ENCODE data around the gene PCBP2. TPM values are rescaled to one million over a fixed set of nuclear protein-coding genes. Genes with fewer than 3 reads are reported as not detected.

Gene PCBP2
- total RNA-seq, 1 experiment from 2014 or later: 856 TPM

DNA sequence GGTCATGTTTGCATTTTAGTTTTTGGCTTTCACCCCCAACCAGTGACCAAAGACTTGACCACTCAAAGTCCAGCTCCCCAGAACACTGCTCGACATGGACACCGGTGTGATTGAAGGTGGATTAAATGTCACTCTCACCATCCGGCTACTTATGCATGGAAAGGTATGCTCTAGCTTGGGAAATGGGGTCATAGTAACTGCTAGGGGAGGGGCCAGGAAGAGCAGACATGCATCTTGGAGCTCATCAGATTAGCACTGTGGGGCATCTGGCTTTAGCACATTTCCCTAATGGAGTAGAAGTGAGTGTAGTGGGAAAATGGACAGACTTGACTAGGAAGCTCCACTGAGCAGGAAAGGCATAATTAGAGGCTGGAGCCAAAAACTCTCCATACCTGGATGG is 2.8 kb downstream of the PCBP2 start:
- peaks cover 76% of the 10 kb centered on the region for H3K79me2 ChIP-seq (ENCODE audit: insufficient read depth, low read length)
- RAD21 ChIA-PET (ENCODE audit: low non-redundant PET in 1 of 2, low total read pairs in 2 of 2, uncharacterized antibody in 2 of 2, unreplicated experiment in 2 of 2): no interaction called here
- intact Hi-C loops (cut with micrococcal nuclease): loop anchor here (5.0 kb wide), 1 partner anchor 72 kb away; the partner anchor contains the start of gene SP1

More for the DNA sequence above, 2.8 kb downstream of the PCBP2 start:
- no TSS peak for BruUV-seq (replicated peaks)
- POLR2A ChIA-PET: interaction anchor here (0.5 kb wide), 1 partner anchor 136 kb away, joined by 3 read pairs; no protein-coding TSS in a partner anchor
- DNase-seq (ENCODE audit: low read depth, low spot score) (no peak), ATAC-seq (no peak)
- Histone ChIP-seq H3K9me2 (ENCODE audit: insufficient read depth) (no peaks in the 10 kb centered on the region), H3K4me3 (replicated peaks in 1 of 2; ENCODE audit: low read depth in 1 of 2, low read length in 2 of 2) (no peak overlapping the region), H3K4me2 (ENCODE audit: low read length) (no peak overlapping the region), H2AFZ (ENCODE audit: low read depth, low read length, poor library complexity, severe bottlenecking) (no peak overlapping the region), H3K36me3 (ENCODE audit: control insufficient read depth in 1 of 2, insufficient read depth in 2 of 2, low read length in 2 of 2) (peaks cover 50 to 59% of the 10 kb centered on the region in 2 experiments), H4K20me1 (ENCODE audit: insufficient read depth) (peaks cover 54% of the 10 kb centered on the region; the same call in 1 of the 2 replicates), H3K9me3 (ENCODE audit: control insufficient read depth in 1 of 2, insufficient read depth in 1 of 2, low read depth in 1 of 2, low read length in 2 of 2) (no peaks in the 10 kb centered on the region), H3K27ac (ENCODE audit: low read depth, low read length) (no peak overlapping the region), H3K27me3 (ENCODE audit: insufficient read depth, low read length) (no peaks in the 10 kb centered on the region), H3K4me1 (ENCODE audit: control insufficient read depth in 1 of 2, insufficient read depth in 2 of 2, low read length in 2 of 2) (peaks cover 0 to 14% of the 10 kb centered on the region in 2 experiments; a peak in 3 of 4 replicates), H3K9ac (ENCODE audit: low read length) (no peak overlapping the region)
- no peak for TF ChIP-seq REST (IDR thresholded peaks at IDR 0.05; ENCODE audit: low read depth)
- TF ChIP-seq ZFX (IDR thresholded peaks at IDR 0.05): no peak
- no peak for TF ChIP-seq ELF1 (IDR thresholded peaks at IDR 0.05; ENCODE audit: borderline replicate concordance, low read depth)
- no peak for TF ChIP-seq SRF (IDR thresholded peaks at IDR 0.05; ENCODE audit: low read depth)
- no peak for TF ChIP-seq EZH2phosphoT487 (IDR thresholded peaks at IDR 0.05; ENCODE audit: borderline replicate concordance)
- no peak for TF ChIP-seq RAD21 (IDR thresholded peaks at IDR 0.05; ENCODE audit: low read depth)
- TF ChIP-seq SP1 (IDR thresholded peaks at IDR 0.05; ENCODE audit: low read depth): no peak
- TF ChIP-seq SIN3A (IDR thresholded peaks at IDR 0.05; ENCODE audit: low read depth): no peak
- TF ChIP-seq, protein P1, sequence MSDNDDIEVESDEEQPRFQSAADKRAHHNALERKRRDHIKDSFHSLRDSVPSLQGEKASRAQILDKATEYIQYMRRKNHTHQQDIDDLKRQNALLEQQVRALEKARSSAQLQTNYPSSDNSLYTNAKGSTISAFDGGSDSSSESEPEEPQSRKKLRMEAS (IDR thresholded peaks at IDR 0.05): no peak
- TF ChIP-seq POLR2A (IDR thresholded peaks at IDR 0.05; ENCODE audit: borderline replicate concordance, extremely low read depth, insufficient read depth, insufficient read length): no peak
- TF ChIP-seq CTCF (IDR thresholded peaks at IDR 0.05 in 2 of 3, conservative IDR thresholded peaks at IDR 0.05 in 1 of 3; ENCODE audit: borderline replicate concordance in 1 of 3, insufficient read depth in 1 of 3, low read depth in 2 of 3, low read length in 2 of 3): no peak
- TF ChIP-seq FOSL1 (IDR thresholded peaks at IDR 0.05; ENCODE audit: low read depth): no peak
- TF ChIP-seq ZNF274 (IDR thresholded peaks at IDR 0.05; ENCODE audit: low read depth, low read length): no peak
- no peak for TF ChIP-seq CEBPB (IDR thresholded peaks at IDR 0.05; ENCODE audit: low read depth)
- no peak for TF ChIP-seq EZH2 (IDR thresholded peaks at IDR 0.05)
- no peak for TF ChIP-seq ATF3 (IDR thresholded peaks at IDR 0.05)
- no peak for TF ChIP-seq JUND (IDR thresholded peaks at IDR 0.05)
- no peak for TF ChIP-seq TCF7L2 (IDR thresholded peaks at IDR 0.05; ENCODE audit: borderline replicate concordance, extremely low read depth, insufficient read depth, insufficient read length)
- TF ChIP-seq EGR1 (IDR thresholded peaks at IDR 0.05; ENCODE audit: low read depth): no peak
- CTCF ChIA-PET: no interaction called here
